ENCODE measurements around the gene BRIP1. TPM values are rescaled to one million over a fixed set of nuclear protein-coding genes. Genes with fewer than 3 reads are reported as not detected.
"Not testable (repeated sequence)": the region's sequence is repeated elsewhere in the genome, so short reads cannot be mapped to it uniquely, and the experiment has no call there.

Gene BRIP1
- total and polyA plus RNA-seq, 10 donors = 0.41 to 3.7 (median 1.5) TPM

- H3K4me3 ChIP-seq; H3K27me3 ChIP-seq (replicated peaks in 1 of 7); H3K9me3 ChIP-seq; H3K36me3 ChIP-seq; H3K27ac ChIP-seq; DNase-seq; intact Hi-C loops (cut with DNase I; ENCODE audit: low total_unique reads); H3K4me1 ChIP-seq: not testable (repeated sequence)
- WGBS, 5 donors = 86 to 95% (median 91%) methylated on average over 16 of the region's 16 CpGs
These were observed 190.1 kb downstream of the BRIP1 start for GRCh38 chr17:61673019-61673897.

- Histone ChIP-seq H3K4me1 (no peaks in the 10 kb centered on the region), H3K27ac (no peak overlapping the region), H3K27me3 (replicated peaks in 1 of 7) (no peaks in the 10 kb centered on the region), H3K36me3 (no peaks in the 10 kb centered on the region), H3K9me3 (no peaks in the 10 kb centered on the region), H3K4me3 (no peak overlapping the region)
- no peak for TF ChIP-seq POLR2A (IDR thresholded peaks at IDR 0.05)
- no peak for TF ChIP-seq POLR2AphosphoS5 (IDR thresholded peaks at IDR 0.05)
- no peak for TF ChIP-seq CTCF (IDR thresholded peaks at IDR 0.05 in 8 of 11, conservative IDR thresholded peaks at IDR 0.05 in 3 of 11)
- 58 to 74% (median 68%) methylated on average over 1 of the region's 1 CpG for WGBS, 5 donors
- intact Hi-C loops (cut with DNase I; ENCODE audit: low total_unique reads) = no loop called here
- DNase-seq = no peak
These were observed 191.2 kb downstream of the BRIP1 start for GRCh38 chr17:61672140-61672539.

DNA sequence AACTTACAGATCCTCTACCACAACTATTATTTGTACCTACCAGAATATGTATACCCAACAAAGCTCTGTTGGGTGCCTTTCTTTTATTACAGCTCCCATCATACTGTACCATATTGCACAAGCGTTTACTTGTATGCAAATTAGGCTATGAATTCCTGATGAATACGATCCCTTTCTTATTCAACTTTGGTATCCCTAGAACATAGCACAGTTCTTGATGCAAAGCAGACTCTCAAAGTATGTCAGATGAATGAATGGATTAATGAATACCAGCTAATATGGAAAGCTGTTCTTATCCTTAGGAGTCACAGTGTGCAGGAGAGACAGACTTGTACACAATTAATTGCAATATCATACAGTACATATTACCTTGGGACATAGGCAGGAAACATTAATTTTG lies 192.6 kb downstream of the BRIP1 start:
- no peaks in the 10 kb centered on the region for H3K27me3 ChIP-seq (replicated peaks in 1 of 7)
- WGBS, 5 donors = 84 to 95% (median 90%) methylated on average over 2 of the region's 2 CpGs

DNA sequence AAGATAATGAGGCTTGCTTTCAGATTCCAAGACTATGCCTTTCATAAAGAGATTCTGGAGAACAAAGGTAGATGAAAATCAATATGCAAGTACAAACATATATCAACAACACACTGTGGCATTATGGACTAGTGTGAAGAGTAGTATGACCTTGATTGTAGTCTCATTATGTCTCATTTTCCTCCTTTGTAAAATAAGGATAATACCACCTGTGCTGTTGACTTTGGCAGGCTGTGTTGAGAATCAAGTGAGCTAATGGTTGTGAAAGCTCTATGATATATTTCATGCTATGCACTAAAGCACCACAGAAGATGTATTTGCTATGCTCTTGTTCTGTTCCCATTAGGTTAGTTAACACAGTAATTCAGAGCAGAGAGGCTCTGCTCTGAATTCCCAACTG lies 193.8 kb downstream of the BRIP1 start:
- intact Hi-C loops (cut with DNase I; ENCODE audit: low total_unique reads) = no loop called here
- H3K4me1 ChIP-seq = no peaks in the 10 kb centered on the region
- no peak for TF ChIP-seq POLR2AphosphoS5 (IDR thresholded peaks at IDR 0.05)

More for the DNA sequence above, 192.6 kb downstream of the BRIP1 start:
- TF ChIP-seq POLR2AphosphoS5 (IDR thresholded peaks at IDR 0.05) = no peak
- TF ChIP-seq POLR2A (IDR thresholded peaks at IDR 0.05) = no peak
- TF ChIP-seq CTCF (IDR thresholded peaks at IDR 0.05 in 8 of 11, conservative IDR thresholded peaks at IDR 0.05 in 3 of 11) = no peak
- no peaks in the 10 kb centered on the region for H3K36me3 ChIP-seq
- no peak overlapping the region for H3K27ac ChIP-seq
- no peaks in the 10 kb centered on the region for H3K4me1 ChIP-seq
- DNase-seq = no peak
- intact Hi-C loops (cut with DNase I; ENCODE audit: low total_unique reads) = no loop called here
- no peak overlapping the region for H3K4me3 ChIP-seq
- H3K9me3 ChIP-seq = no peaks in the 10 kb centered on the region

DNA sequence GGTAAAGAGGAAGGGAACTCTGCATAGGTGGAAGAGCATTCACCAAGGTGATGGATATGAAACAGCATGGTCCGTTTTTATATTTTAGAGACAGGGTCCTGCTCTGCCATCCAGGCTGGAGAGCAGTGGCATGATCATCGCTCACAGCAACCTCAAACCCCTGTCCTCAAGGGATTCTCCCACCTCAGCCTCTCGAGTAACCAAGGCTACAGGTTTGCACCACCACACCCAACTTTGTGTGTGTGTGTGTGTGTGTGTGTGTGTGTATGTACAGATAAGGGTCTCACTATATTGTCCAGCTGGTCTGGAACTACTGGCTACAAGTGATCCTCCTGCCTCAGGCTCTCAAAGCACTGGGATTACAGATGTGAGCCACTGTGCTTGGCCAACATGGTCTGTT lies 194.8 kb downstream of the BRIP1 start:
- TF ChIP-seq POLR2AphosphoS5 (IDR thresholded peaks at IDR 0.05) (no peak), POLR2A (IDR thresholded peaks at IDR 0.05) (no peak), CTCF (IDR thresholded peaks at IDR 0.05 in 8 of 11, conservative IDR thresholded peaks at IDR 0.05 in 3 of 11) (no peak)
- no peaks in the 10 kb centered on the region for H3K4me1 ChIP-seq
- WGBS, 5 donors = 82 to 97% (median 94%) methylated on average over 3 of the region's 3 CpGs
- H3K27ac ChIP-seq = no peak overlapping the region
- no peak for DNase-seq
- intact Hi-C loops (cut with DNase I; ENCODE audit: low total_unique reads) = no loop called here
- H3K27me3 ChIP-seq (replicated peaks in 1 of 7) = no peaks in the 10 kb centered on the region
- H3K4me3 ChIP-seq = no peak overlapping the region
- H3K9me3 ChIP-seq = peaks cover 0 to 7% (median 0%) of the 10 kb centered on the region in 8 donors
- H3K36me3 ChIP-seq = no peaks in the 10 kb centered on the region

More for the DNA sequence above, 193.8 kb downstream of the BRIP1 start:
- Histone ChIP-seq H3K36me3 (no peaks in the 10 kb centered on the region), H3K9me3 (peaks cover 0 to 2% (median 0%) of the 10 kb centered on the region in 8 donors), H3K4me3 (no peak overlapping the region), H3K27me3 (replicated peaks in 1 of 7) (no peaks in the 10 kb centered on the region), H3K27ac (no peak overlapping the region)
- DNase-seq = no peak

DNA sequence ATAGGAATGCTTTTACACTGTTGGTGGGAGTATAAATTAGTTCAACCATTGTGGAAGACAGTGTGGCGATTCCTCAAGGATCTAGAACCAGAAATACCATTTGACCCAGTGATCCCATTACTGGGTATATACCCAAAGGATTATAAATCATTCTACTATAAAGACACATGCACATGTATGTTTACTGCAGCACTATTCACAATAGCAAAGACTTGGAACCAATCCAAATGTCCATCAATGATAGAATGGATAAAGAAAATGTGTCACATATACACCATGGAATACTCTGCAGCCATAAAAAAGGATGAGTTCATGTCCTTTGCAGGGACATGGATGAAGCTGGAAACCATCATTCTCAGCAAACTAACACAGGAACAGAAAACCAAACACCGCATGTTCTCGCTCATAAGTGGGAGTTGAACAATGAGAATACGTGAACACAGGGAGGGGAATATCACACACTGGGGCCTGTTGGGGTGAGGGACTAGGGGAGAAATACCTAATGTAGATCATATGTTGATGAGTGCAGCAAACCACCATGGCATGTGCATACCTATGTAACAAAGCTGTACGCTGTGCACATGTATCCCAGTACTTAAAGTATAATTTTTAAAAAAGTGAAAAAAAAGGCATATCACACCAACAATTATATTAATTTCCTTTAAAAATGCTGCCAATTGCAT lies 196.8 kb downstream of the BRIP1 start:
- H3K9me3 ChIP-seq; H3K4me3 ChIP-seq; H3K27ac ChIP-seq; H3K27me3 ChIP-seq (replicated peaks in 1 of 7); intact Hi-C loops (cut with DNase I; ENCODE audit: low total_unique reads); H3K36me3 ChIP-seq; DNase-seq; H3K4me1 ChIP-seq: not testable (repeated sequence)
- 94 to 96% (median 95%) methylated on average over 4 to 5 of the region's 5 CpGs for WGBS, 5 donors
